Esophagus muscularis mucosa (tissue), 4 donors: ENCODE measurements around the gene TSC2. TPM values are rescaled to one million over a fixed set of nuclear protein-coding genes. Genes with fewer than 3 reads are reported as not detected.

Experiments
- DNase-seq: peaks from one replicate; pipeline ENCODE4 v3.0.0-alpha.2; 2017; ENCODE audit errors: extremely low spot score
- H3K27ac ChIP-seq, 4 donors: fragments of 200-600 bp; sonication (generic); replicated peaks in 1 of 4; 1 replicate in 3 of 4; 2 replicates in 1 of 4; pipeline ENCODE4 v1.5.1; 2016 to 2019; ENCODE audit warnings: mild to moderate bottlenecking in 1 of 4
- H3K27me3 ChIP-seq, 4 donors: fragments of 200-600 bp; sonication (generic); one replicate each; pipeline versions ENCODE4 v1.5.1 to v1.6.0; 2016 to 2019
- H3K36me3 ChIP-seq, 4 donors: fragments of 200-600 bp; sonication (generic); one replicate each; pipeline ENCODE4 v1.5.1; 2016 to 2019
- H3K4me1 ChIP-seq, 4 donors: fragments of 200-600 bp; sonication (generic); one replicate each; pipeline ENCODE4 v1.5.1; 2016 to 2019
- H3K4me3 ChIP-seq, 4 donors: fragments of 200-600 bp; sonication (generic); 1 replicate in 2 of 4; 2 replicates in 2 of 4; pipeline ENCODE4 v1.5.1; 2016 to 2019; ENCODE audit warnings: mild to moderate bottlenecking in 4 of 4, moderate library complexity in 1 of 4
- H3K9me3 ChIP-seq, 4 donors: fragments of 200-600 bp; sonication (generic); 1 replicate in 3 of 4; 2 replicates in 1 of 4; pipeline ENCODE4 v1.5.1; 2016 to 2019
- EP300 ChIP-seq: sonication (generic); formaldehyde crosslinking; IDR thresholded peaks from one replicate; pipeline ENCODE4 v1.6.1; 2017; ENCODE audit warnings: antibody characterized with exemption
- POLR2A ChIP-seq: fragments of 450-650 bp; IDR thresholded peaks from one replicate; pipeline ENCODE4 v1.6.1; 2017; ENCODE audit warnings: antibody characterized with exemption, moderate library complexity, mild to moderate bottlenecking, low read depth
- POLR2AphosphoS5 ChIP-seq, 2 donors: sonication (generic); formaldehyde crosslinking; IDR thresholded peaks; one replicate each; pipeline ENCODE4 v1.6.1; 2017; ENCODE audit warnings: antibody characterized with exemption in 2 of 2
- WGBS: methylation state at CpG from one replicate; pipeline ENCODE4 v1.1.5; 2018; 5-methylcytosine and 5-hydroxymethylcytosine counted together
- intact Hi-C: fragments of 100-400 bp; cut with DNase I; formaldehyde crosslinking; loops from one replicate; pipeline ENCODE4 v1.15.1; 2023
- total RNA-seq, 4 donors: library from RNA; depleted of rRNA; stranded (reverse); fragments of >200 nt; gene quantifications; one replicate each; pipeline versions ENCODE4 v1.1.0 to v1.2.1, GENCODE V29; 2016
- TF ChIP-seq, protein P1 (sequence below), 3 experiments: fragments of 200-600 bp in 2 of 3; fragments of 450-650 bp in 1 of 3; sonication (generic) in 2 of 3; IDR thresholded peaks; one replicate each; pipeline ENCODE4 v1.5.1; 2017 to 2019; ENCODE audit warnings: antibody characterized with exemption in 3 of 3, mild to moderate bottlenecking in 2 of 3, moderate library complexity in 1 of 3

TSC2 gene
- total RNA-seq, 4 donors from 2014 or later = 41.3 to 71.7 (median 52.0) TPM

DNA sequence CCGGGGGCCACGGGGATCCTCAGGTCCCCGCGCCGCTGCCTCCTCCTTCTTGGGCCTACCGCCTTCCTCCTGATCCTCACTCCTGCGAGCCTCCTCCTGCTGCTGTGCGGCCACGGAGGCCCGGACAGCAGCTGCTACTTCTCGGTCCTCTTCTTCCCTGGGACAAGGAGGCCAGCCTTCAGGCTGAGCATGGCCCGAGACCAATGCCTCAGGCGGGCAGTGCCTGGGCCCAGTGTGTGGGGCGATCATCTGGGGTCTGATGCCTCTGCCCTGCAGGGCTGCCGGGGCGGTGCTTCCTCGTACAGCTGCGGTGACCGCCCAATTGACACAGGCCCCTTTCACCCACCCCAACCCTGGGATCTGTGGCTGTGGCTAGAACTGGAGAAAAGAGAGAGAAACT lies 46.8 kb upstream of the TSC2 start:
- no peak for DNase-seq
- 88% methylated on average over 12 of the region's 19 CpGs for WGBS
- H3K27ac ChIP-seq = no peak overlapping the region
- no peak overlapping the region for H3K4me3 ChIP-seq
- intact Hi-C loops = no loop called here
- no peak for TF ChIP-seq POLR2A
- TF ChIP-seq, protein P1, sequence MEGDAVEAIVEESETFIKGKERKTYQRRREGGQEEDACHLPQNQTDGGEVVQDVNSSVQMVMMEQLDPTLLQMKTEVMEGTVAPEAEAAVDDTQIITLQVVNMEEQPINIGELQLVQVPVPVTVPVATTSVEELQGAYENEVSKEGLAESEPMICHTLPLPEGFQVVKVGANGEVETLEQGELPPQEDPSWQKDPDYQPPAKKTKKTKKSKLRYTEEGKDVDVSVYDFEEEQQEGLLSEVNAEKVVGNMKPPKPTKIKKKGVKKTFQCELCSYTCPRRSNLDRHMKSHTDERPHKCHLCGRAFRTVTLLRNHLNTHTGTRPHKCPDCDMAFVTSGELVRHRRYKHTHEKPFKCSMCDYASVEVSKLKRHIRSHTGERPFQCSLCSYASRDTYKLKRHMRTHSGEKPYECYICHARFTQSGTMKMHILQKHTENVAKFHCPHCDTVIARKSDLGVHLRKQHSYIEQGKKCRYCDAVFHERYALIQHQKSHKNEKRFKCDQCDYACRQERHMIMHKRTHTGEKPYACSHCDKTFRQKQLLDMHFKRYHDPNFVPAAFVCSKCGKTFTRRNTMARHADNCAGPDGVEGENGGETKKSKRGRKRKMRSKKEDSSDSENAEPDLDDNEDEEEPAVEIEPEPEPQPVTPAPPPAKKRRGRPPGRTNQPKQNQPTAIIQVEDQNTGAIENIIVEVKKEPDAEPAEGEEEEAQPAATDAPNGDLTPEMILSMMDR (IDR thresholded peaks at IDR 0.05) = no peak
- no peak for TF ChIP-seq POLR2AphosphoS5 (IDR thresholded peaks at IDR 0.05)
- TF ChIP-seq EP300 = no peak
- peaks cover 27 to 48% (median 32%) of the 10 kb centered on the region in 4 donors for H3K4me1 ChIP-seq
- H3K36me3 ChIP-seq = peaks cover 58 to 77% (median 72%) of the 10 kb centered on the region in 4 donors
- no peaks in the 10 kb centered on the region for H3K27me3 ChIP-seq
- H3K9me3 ChIP-seq = no peaks in the 10 kb centered on the region

DNA sequence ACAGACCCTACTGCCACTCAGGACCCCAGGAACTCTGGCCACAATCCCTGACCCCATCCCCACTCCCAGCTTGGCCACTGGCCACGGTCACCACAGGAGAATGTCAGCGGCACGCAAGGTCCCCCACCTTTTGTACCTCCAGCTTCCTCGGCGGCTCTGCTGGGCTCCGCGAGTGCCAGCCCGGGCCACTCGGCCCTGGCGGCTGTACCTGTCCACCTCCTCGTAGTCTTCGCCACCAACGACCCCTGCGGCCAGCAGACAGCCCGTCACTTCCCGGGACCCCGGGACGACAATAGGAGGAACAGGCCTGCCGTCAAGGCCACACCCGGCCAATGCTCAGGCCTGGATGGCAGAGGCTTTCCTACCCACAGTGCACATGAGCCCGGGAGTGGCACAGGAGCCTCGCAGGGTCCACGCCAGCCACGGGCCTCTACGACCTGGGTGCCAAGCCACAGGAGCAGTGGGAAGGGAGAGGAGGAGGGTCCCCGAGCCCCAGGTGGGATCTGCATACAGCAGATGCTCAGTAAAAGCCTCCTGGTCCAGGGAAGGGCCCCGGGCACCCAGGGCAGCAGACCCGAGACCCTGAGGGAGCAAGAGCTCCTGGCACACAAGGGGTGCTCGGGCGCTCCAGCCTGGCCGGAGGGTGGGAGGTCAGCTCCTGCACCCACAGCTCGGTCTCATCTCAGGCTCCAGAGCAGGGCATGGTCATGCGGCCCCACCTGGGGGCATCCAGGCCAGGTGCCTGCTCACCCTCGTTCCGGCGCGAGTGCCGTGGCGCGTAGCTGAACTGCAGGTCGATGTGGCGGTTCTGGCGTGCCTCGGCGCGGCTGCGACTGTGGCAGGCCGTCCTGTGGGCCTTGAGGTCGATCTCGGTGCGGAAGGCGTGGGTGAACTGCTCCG lies 46.1 kb upstream of the TSC2 start:
- no peak overlapping the region for H3K27ac ChIP-seq
- intact Hi-C loops = no loop called here
- peaks cover 58 to 74% (median 71%) of the 10 kb centered on the region in 4 donors for H3K36me3 ChIP-seq
- WGBS = 94% methylated on average over 37 of the region's 53 CpGs
- H3K4me1 ChIP-seq = peaks cover 32 to 50% (median 39%) of the 10 kb centered on the region in 4 donors
- DNase-seq = no peak
- TF ChIP-seq POLR2A (no peak), POLR2AphosphoS5 (IDR thresholded peaks at IDR 0.05) (no peak), EP300 (no peak)
- TF ChIP-seq, protein P1 (IDR thresholded peaks at IDR 0.05) = no peak
- H3K4me3 ChIP-seq = no peak overlapping the region
- no peaks in the 10 kb centered on the region for H3K27me3 ChIP-seq
- no peaks in the 10 kb centered on the region for H3K9me3 ChIP-seq

DNA sequence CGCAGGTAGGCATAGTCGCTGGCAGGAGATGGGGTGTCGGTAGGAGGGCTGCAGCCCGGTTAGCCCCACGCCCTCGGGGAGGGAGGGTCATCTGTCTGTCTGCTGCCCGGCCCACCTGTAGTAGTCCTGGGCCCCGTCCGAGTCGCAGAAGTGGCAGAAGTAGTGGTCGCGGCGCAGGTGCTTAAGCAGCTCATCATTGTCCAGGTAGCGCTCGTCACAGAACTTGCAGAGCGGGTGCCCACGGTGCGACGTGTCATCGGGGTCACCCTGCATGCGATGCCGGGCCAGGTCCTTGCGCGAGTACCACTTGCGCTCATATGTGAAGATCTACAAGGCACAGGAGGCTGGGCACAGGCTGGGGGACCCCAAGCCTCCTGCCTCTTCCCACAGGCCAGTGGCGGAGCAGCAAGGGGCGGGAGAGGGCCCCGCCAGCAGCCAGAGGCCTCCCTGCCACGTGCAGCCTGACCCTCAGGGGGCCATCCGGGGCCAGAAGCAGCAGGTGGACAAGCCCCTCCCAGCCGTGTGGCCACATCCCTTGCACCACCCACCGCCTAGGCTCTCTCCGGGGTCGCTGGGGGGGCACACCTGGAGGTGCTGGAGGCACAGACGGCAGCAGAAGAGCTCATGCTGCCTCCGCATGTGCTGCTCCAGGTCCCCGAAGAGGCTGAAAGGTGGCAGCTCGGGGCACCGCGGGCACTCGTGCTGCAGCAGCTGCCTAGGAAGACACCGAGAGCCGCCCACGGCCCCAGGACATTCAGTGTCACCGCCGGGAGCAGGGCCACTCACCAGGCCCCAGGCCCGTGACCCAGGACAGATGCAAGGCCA lies 45.2 kb upstream of the TSC2 start:
- intact Hi-C loops = no loop called here
- Histone ChIP-seq H3K4me1 (peaks cover 40 to 51% (median 48%) of the 10 kb centered on the region in 4 donors), H3K9me3 (no peaks in the 10 kb centered on the region), H3K4me3 (no peak overlapping the region), H3K36me3 (peaks cover 58 to 66% (median 63%) of the 10 kb centered on the region in 4 donors), H3K27me3 (no peaks in the 10 kb centered on the region), H3K27ac (no peak overlapping the region)
- TF ChIP-seq POLR2A = no peak
- TF ChIP-seq EP300 = no peak
- TF ChIP-seq POLR2AphosphoS5 (IDR thresholded peaks at IDR 0.05) = no peak
- TF ChIP-seq, protein P1 (IDR thresholded peaks at IDR 0.05) = no peak
- 92% methylated on average over 10 of the region's 47 CpGs for WGBS
- no peak for DNase-seq

DNA sequence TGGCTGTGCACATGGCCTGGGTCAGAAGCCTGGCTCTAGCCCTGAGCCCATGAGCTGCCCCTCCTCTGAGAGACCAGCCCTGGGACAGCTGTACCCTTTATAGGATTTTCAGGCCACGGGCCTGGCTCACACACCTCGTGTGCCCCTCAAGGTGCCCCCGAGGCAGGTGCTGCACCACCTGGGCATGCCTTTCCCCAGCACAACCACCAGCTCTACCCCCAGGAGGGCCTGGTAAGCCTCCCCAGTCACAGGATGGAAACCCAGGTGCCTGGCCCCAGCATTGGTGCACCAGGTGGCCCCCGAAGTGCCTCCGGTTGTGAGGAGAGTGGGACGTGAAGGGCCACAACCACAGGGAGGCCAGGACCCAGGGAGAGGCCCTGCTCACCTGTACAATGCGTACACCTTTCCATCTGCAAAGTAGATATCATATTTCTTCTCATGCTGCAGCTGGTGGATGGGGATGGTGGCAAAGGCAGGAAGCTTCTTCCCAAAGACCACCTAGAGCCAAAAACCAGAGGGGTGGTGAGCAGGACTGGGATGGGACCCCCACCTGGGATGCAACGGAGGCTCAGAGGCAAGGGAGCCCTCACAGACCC lies 44.5 kb upstream of the TSC2 start:
- Histone ChIP-seq H3K36me3 (peaks cover 51 to 60% (median 58%) of the 10 kb centered on the region in 4 donors), H3K4me1 (peaks cover 48 to 53% (median 51%) of the 10 kb centered on the region in 4 donors), H3K4me3 (no peak overlapping the region), H3K27me3 (no peaks in the 10 kb centered on the region), H3K9me3 (no peaks in the 10 kb centered on the region), H3K27ac (no peak overlapping the region)
- TF ChIP-seq, protein P1 (IDR thresholded peaks at IDR 0.05) = no peak
- intact Hi-C loops = no loop called here
- DNase-seq = no peak
- WGBS = 50% methylated on average over 1 of the region's 8 CpGs
